DND-41 (cell line): Measurements from ENCODE around the gene CLK3.

ENCODE experiments used
- EZH2 ChIP-seq: IDR thresholded peaks from 3 replicates; pipeline ENCODE4 v1.6.1; 2012; ENCODE audit warnings: borderline replicate concordance, low read depth, mild to moderate bottlenecking, moderate library complexity, low read length, inconsistent platforms; ENCODE audit not compliant: severe bottlenecking
- TF ChIP-seq, protein P1 (sequence below): IDR thresholded peaks from 2 replicates; pipeline ENCODE4 v1.5.1; 2012; ENCODE audit warnings: borderline replicate concordance, low read length, moderate library complexity, mild to moderate bottlenecking; ENCODE audit not compliant: poor library complexity, severe bottlenecking; ENCODE audit errors: extremely low read depth

DNA sequence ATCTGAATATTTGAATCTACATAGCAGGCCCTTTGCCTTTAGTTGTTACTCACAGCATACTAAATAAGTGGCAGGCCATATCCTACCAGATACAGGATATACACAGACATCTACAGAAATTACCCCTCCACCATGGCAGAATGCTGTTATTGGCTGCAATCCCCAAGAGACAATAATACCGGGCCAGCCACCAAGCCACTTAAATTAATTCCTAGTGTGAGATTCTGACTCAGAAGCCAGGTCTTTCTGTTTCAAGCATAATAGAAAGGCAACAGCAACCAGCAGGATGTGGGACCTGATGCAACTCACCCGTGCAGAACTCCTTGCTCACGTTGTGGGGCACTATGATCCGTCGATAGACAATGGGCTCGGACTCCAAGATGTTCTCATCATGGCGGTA lies 39.8 kb downstream of the CLK3 start:
- TF ChIP-seq, protein P1, sequence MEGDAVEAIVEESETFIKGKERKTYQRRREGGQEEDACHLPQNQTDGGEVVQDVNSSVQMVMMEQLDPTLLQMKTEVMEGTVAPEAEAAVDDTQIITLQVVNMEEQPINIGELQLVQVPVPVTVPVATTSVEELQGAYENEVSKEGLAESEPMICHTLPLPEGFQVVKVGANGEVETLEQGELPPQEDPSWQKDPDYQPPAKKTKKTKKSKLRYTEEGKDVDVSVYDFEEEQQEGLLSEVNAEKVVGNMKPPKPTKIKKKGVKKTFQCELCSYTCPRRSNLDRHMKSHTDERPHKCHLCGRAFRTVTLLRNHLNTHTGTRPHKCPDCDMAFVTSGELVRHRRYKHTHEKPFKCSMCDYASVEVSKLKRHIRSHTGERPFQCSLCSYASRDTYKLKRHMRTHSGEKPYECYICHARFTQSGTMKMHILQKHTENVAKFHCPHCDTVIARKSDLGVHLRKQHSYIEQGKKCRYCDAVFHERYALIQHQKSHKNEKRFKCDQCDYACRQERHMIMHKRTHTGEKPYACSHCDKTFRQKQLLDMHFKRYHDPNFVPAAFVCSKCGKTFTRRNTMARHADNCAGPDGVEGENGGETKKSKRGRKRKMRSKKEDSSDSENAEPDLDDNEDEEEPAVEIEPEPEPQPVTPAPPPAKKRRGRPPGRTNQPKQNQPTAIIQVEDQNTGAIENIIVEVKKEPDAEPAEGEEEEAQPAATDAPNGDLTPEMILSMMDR: no peak
- TF ChIP-seq EZH2: no peak
